ENCODE measurements around the gene GALNT17.
"Not testable (repeated sequence)": the region's sequence is repeated elsewhere in the genome, so short reads cannot be mapped to it uniquely, and the experiment has no call there.

Gene GALNT17

DNA sequence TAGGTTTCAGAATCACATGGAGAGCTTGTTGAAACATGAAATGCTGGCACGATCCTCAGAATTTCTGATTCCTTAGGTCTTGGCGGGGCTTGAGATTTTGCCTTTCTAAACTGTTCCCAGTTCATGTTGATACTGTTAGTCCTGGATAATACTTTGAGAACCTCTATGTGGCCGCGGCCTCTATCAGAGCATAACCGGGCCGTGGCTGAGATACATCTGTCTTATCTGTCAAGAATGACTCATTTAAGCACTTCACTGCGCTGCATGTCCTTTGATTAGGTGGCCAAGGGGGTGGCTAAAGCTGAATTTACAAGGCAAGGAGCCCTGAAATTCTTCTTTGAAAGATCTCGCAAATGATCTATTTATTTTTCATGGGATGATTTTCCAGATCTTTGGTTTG, 66.9 kb downstream of the GALNT17 start:
- Mint-ChIP-seq H3K9me3 (peaks cover 14% of the 10 kb centered on the region), H3K27ac (no peak overlapping the region), H3K4me3 (no peak overlapping the region), H3K4me1 (no peaks in the 10 kb centered on the region), H3K36me3 (no peaks in the 10 kb centered on the region)
- no peak for ATAC-seq
- no peak for DNase-seq (ENCODE audit: low spot score in 2 of 2)

DNA sequence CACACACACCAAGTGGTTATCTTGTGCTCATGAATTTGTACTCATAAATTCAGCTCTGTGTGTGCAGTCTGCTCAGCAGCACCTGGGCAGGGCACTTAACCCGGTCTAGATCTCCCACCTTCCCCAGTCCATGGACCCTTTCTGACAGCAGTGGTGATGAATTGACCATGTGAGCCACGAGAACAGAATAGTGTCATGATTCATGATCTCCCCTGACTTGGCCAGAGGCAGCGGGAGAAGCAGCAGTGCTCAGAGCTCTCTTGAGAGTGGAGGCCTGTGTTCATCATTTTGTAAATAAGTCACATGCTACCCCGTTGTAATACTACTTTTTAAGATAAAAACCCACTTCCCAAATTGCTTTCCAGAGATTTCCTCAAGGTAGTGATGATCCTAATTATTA, 74.2 kb downstream of the GALNT17 start:
- Mint-ChIP-seq H3K4me1 (no peaks in the 10 kb centered on the region), H3K27ac (no peak overlapping the region), H3K36me3 (no peaks in the 10 kb centered on the region), H3K9me3 (peaks cover 3% of the 10 kb centered on the region), H3K4me3 (no peak overlapping the region)
- DNase-seq (ENCODE audit: low spot score in 2 of 2) (no peak), ATAC-seq (no peak)

DNA sequence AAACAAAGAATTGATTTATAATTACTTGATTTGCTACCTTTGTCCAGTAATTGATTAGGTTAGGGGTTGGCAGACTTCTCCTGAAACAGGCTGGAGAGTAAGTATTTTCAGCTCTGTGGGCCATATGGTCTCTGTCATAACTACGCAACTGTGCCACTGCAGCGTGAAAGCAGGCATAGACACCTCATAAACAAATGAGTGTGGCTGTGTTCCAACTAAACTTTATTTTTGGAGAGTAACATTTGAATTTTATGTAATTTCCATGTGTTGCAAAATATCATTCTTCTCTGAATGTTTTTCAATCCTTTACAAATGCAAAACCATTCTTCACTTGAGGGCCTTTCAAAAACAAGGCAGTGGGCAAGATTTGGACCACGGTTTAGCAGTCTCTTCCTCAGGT, 76.9 kb downstream of the GALNT17 start:
- Mint-ChIP-seq H3K4me1 (no peaks in the 10 kb centered on the region), H3K9me3 (peaks cover 6% of the 10 kb centered on the region), H3K4me3 (no peak overlapping the region), H3K36me3 (no peaks in the 10 kb centered on the region), H3K27ac (no peak overlapping the region)
- no peak for ATAC-seq
- no peak for DNase-seq (ENCODE audit: low spot score in 2 of 2)

DNA sequence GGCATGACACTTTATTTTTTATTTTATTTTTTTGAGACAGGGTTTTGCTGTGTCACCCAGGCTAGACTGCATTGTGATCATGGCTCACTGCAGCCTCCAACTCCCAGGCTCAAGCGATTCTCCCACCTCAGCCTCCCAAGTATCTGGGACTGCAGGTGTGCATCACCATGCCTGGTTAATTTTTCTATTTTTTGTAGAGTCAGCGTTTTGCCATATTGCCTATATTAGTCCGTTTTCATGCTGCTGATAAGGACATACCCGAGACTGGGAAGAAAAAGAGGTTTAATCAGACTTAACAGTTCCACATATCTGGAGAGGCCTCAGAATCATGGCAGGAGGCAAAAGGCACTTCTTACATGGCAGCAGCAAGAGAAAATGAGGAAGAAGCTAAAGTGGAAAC, 77.5 kb downstream of the GALNT17 start:
- H3K4me1 Mint-ChIP-seq; ATAC-seq; H3K4me3 Mint-ChIP-seq; H3K27ac Mint-ChIP-seq; H3K36me3 Mint-ChIP-seq; DNase-seq (ENCODE audit: low spot score in 2 of 2); H3K9me3 Mint-ChIP-seq: not testable (repeated sequence)

DNA sequence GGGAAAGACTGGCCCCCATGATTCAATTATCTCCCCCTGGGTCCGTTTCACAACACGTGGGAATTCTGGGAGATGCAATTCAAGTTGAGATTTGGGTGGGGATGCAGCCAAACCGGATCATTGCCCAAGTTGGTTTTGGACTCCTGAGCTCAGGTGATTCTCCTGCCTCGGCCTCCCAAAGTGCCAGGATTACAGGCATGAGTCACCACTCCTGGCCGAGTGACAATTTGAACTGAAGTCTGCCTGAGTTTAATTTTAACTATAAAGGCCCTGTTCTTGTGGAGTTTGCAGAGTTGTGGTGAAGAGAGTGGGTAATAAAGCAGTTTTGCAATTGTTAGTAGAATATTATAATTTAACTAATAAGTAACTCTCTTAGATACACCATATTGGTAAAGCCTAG, 78.3 kb downstream of the GALNT17 start:
- no peak for ATAC-seq
- Mint-ChIP-seq H3K4me3 (no peak overlapping the region), H3K9me3 (peaks cover 4% of the 10 kb centered on the region), H3K36me3 (no peaks in the 10 kb centered on the region), H3K4me1 (no peaks in the 10 kb centered on the region), H3K27ac (no peak overlapping the region)
- DNase-seq (ENCODE audit: low spot score in 2 of 2), result no peak

DNA sequence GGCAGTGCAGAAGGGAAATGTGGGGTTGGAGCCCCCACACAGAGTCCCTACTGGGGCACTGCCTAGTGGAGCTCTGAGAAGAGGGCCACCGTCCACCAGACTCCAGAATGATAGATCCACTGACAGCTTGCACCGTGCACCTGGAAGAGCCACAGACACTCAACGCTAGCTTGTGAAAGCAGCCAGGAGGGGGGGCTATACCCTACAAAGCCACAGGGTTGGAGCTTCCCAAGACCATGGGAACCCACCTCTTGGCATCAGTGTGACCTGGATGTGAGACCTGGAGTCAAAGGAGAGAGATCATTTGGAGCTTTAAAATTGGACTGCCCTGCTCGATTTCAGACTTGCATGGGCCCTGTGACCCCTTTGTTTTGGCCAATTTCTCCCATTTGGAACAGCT, 80.5 kb downstream of the GALNT17 start:
- not testable (repeated sequence) for H3K36me3 Mint-ChIP-seq; H3K27ac Mint-ChIP-seq; H3K4me3 Mint-ChIP-seq; H3K9me3 Mint-ChIP-seq; DNase-seq (ENCODE audit: low spot score in 2 of 2); H3K4me1 Mint-ChIP-seq; ATAC-seq

DNA sequence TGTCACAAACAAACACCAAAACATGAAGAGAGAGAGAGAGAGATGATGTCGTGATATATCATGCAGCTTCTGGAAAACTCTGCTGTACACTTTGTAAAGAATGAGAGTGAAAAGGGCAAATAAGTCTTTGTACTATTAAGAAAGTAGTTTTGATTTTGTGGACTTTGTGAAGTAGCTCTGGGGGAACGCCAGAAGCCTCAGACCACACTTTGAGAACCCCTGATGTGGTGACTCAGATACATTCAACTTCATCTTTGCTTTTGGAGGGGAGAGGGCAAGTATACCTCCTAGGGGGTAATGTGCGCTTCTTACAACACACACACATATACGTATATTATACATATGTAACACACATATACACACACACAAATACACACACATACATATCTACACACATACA, 84.3 kb downstream of the GALNT17 start:
- Mint-ChIP-seq H3K36me3 (no peaks in the 10 kb centered on the region), H3K4me1 (no peaks in the 10 kb centered on the region), H3K4me3 (no peak overlapping the region), H3K27ac (no peak overlapping the region), H3K9me3 (peaks cover 10% of the 10 kb centered on the region)
- DNase-seq (ENCODE audit: low spot score in 2 of 2) (no peak), ATAC-seq (no peak)

DNA sequence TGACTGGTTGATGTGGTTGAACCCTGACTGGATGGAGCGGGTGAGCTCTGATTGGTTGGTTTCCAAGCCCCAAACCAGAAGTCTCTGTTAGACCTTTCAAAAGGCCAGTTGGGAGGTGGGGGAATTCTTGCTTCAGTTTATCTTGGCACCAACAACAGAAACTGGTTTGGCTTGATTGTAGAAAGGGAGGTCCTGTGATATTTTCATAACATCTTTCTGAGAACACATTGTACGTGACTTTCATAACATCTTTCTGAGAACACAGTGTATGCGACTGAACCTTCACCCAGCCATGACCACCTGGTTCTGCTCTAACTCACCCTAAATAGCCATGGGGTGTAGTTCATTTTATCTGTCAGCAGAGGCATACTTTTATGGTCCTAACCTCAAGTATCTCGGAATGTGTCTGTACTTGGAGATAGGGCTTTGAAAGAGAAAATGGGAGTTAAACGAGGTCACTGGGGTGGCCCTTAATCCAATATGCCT, 88.3 kb downstream of the GALNT17 start:
- H3K36me3 Mint-ChIP-seq, result no peaks in the 10 kb centered on the region
- H3K4me1 Mint-ChIP-seq, result no peaks in the 10 kb centered on the region
- no peak overlapping the region for H3K4me3 Mint-ChIP-seq
- no peak overlapping the region for H3K27ac Mint-ChIP-seq
- peaks cover 16% of the 10 kb centered on the region for H3K9me3 Mint-ChIP-seq
- DNase-seq (ENCODE audit: low spot score in 2 of 2), result no peak
- ATAC-seq, result no peak

DNA sequence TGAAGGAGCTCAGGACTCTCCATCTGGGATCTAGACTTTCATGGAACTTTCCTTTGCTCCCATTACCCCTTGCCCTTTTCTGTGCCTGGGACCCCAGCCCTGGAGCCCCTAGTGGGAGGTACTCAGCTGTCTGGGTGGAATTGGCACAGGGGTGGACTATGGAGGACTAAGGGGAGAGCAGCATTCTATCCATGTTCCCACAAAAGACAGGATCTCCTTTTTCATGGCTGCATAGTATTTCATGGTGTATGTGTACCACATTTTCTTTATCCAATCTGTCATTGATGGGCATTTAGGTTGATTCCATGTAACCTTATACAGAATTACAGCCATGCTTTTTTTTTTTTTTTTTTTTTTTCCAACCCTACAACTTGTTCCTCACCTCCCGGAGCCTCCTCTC, 89.1 kb downstream of the GALNT17 start:
- Mint-ChIP-seq H3K4me3 (no peak overlapping the region), H3K27ac (no peak overlapping the region), H3K4me1 (no peaks in the 10 kb centered on the region), H3K9me3 (peaks cover 16% of the 10 kb centered on the region), H3K36me3 (no peaks in the 10 kb centered on the region)
- ATAC-seq (no peak), DNase-seq (ENCODE audit: low spot score in 2 of 2) (no peak)

DNA sequence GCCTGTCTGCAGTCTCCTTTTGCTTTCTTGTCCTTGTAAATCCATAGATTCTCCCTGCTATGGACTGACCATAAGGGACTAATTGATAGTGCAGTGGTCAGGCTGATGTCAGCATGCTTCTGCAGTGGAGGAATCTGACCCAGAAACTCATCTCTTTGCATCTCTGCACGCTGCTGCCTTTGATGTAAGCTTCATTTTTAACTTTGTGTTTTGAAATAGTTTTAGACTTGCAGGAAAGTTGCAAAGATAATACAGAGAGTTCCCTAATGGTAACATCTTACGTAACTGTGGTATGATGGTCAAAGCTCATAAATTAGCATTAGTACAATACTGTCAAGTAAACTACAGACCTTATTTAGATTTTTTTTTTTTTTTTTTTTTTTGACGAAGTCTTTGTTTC, 89.6 kb downstream of the GALNT17 start:
- DNase-seq (ENCODE audit: low spot score in 2 of 2) (no peak), ATAC-seq (no peak)
- H3K27ac Mint-ChIP-seq, result no peak overlapping the region
- H3K9me3 Mint-ChIP-seq, result peaks cover 16% of the 10 kb centered on the region
- H3K4me1 Mint-ChIP-seq, result no peaks in the 10 kb centered on the region
- no peak overlapping the region for H3K4me3 Mint-ChIP-seq
- no peaks in the 10 kb centered on the region for H3K36me3 Mint-ChIP-seq

DNA sequence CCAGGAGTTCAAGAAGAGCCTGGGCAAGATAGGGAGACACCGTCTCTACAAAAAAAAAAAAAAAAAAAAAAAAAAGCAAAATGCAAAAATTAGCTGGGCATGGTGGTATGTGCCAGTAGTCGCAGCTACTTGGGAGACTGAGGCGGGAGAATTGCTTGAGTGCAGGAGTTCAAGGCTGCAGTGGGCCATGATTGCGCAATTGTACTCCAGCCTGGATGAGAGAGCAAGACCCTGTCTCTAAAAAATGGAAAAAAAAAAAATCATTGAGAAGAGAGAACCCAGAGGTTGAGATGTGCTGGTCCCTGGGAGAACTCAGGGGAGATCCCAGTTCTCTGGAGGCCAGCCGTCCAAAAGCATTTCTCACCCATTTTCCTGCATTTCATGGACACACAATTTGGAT, 95.2 kb downstream of the GALNT17 start:
- no peak overlapping the region for H3K4me3 Mint-ChIP-seq
- H3K27ac Mint-ChIP-seq, result no peak overlapping the region
- no peak for DNase-seq (ENCODE audit: low spot score in 2 of 2)
- no peaks in the 10 kb centered on the region for H3K36me3 Mint-ChIP-seq
- ATAC-seq, result no peak
- H3K4me1 Mint-ChIP-seq, result no peaks in the 10 kb centered on the region
- peaks cover 23% of the 10 kb centered on the region for H3K9me3 Mint-ChIP-seq

DNA sequence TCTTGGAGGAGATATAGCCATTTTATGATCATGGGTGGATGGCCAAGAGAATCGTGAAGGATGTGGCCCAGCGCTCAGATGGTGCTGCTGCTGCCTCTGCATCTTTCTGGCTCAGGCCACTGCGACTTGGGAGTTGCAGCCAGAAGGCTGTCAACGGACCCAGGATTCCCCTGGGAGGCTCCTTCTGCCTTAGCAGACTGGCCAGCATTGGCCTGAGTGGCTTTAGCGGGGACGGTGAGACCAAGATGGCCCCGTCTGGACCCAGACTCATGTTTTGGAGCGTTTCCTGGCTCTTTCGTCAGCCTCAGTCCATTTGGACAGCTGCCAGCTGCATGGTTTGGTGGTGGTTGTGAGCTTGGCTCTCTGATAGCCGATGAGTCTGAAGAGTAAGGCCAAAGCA, 97.2 kb downstream of the GALNT17 start:
- Mint-ChIP-seq H3K9me3 (peaks cover 18% of the 10 kb centered on the region), H3K27ac (no peak overlapping the region), H3K36me3 (no peaks in the 10 kb centered on the region), H3K4me1 (no peaks in the 10 kb centered on the region), H3K4me3 (no peak overlapping the region)
- ATAC-seq (no peak), DNase-seq (ENCODE audit: low spot score in 2 of 2) (no peak)

DNA sequence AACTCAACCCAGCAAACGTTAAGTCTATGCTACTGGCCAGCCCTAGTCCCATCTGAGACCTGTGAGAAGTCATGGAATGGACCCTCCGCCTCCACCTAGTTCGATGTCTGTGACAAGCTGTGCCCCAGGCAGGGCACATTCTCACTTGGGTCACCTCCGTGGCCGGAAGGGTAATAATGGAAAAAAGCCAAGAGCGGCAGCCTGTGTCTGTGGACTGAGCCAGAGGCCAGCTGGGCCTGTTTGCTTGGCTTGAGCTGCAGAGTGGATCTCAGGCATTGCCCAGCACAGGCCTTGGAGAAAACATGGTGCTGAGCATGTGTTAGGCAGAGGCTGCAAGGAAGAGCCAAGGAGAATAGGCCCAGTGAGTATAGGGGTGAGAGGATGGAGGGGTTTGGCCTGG, 97.8 kb downstream of the GALNT17 start:
- H3K4me1 Mint-ChIP-seq, result no peaks in the 10 kb centered on the region
- DNase-seq (ENCODE audit: low spot score in 2 of 2), result no peak
- H3K9me3 Mint-ChIP-seq, result peaks cover 18% of the 10 kb centered on the region
- H3K36me3 Mint-ChIP-seq, result no peaks in the 10 kb centered on the region
- no peak overlapping the region for H3K4me3 Mint-ChIP-seq
- peak; percentile 39 for ATAC-seq
- no peak overlapping the region for H3K27ac Mint-ChIP-seq

DNA sequence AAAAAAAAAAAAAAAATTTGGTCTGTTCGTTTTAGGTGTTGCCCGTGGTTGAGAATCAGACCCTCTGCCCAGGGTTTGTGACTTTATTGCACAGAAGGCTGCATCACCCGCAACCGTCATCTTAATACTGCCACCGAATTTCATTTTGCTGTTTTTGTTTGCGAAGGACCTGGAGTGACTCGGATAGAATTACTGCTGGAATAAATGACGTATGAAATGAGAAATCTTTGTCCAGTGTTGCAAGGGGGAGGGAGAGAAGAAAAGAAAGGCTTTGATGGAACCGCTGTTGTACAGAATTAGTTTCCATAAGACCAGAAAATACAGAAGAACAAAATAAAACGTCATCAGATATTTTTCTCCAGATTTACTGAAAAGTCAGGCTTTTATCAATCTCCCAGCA, 103.3 kb downstream of the GALNT17 start:
- no peaks in the 10 kb centered on the region for H3K4me1 Mint-ChIP-seq
- no peak for DNase-seq (ENCODE audit: low spot score in 2 of 2)
- H3K36me3 Mint-ChIP-seq, result no peaks in the 10 kb centered on the region

DNA sequence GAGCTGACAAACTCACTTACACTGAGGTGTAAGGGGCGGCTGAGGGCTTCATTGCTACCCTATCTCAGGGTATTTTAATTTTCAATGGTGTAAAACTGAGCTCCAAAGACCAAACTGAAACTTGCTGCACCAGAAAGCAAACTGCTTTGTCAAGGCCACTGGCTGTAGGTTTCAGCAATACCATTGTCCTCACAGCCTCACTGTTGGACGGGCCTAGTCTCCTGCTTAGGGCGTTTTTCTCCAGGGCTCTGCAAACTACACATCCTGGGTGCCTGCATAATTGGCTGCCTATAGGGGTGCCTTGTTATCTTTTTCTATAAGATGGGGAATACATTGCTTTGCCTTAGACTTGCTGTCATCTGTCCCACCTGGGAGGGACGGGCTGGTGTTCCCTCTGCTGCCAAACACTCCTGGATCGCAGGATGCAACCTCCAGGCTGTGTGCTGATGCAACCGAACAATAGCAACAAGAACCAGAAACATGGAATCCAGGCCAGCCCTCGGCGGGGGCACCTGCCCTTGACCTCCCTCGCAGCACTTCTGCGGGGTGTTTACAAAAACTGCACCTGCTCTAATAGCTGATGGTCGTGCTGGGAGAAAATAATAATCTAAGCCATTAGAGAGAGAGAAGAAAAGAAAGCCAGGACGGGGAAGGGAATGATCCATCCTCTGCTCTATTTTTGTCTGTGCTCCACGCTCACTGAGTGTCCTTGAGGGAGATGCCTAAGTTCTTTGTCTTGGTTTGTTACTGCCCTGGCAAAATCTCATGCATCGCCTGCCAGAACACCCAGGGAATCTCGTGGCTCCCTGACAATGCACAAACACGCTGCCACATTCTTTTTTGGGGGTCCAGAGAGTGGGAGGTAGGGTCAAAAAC, 104.5 kb downstream of the GALNT17 start:
- no peaks in the 10 kb centered on the region for H3K36me3 Mint-ChIP-seq
- H3K9me3 Mint-ChIP-seq, result peaks cover 8% of the 10 kb centered on the region
- ATAC-seq (no peak), DNase-seq (ENCODE audit: low spot score in 2 of 2) (no peak)
- no peaks in the 10 kb centered on the region for H3K4me1 Mint-ChIP-seq
- H3K27ac Mint-ChIP-seq, result no peak overlapping the region
- H3K4me3 Mint-ChIP-seq, result no peak overlapping the region

More for the DNA sequence above, 103.3 kb downstream of the GALNT17 start:
- no peak overlapping the region for H3K27ac Mint-ChIP-seq
- H3K4me3 Mint-ChIP-seq, result no peak overlapping the region
- peaks cover 8% of the 10 kb centered on the region for H3K9me3 Mint-ChIP-seq
- ATAC-seq, result no peak

DNA sequence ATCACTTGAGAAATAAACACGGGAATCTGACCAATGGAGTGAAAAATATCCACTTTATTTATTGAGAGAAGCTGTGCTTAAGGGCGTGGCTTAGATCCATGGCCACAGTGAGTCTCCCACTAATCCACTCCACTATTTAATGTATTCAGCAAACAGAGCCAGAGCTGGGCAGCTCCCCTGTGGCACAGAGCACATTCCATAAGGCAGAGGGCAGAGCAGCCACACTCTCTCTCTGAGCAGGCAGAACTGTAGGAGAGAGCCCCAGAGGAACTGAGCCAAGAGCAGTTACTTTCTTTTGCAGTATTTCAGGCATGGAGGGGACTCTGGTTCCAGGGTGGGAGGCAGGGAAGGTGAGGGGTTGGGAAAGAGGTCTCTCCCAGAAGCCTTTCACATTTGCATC, 106.0 kb downstream of the GALNT17 start:
- H3K27ac Mint-ChIP-seq, result no peak overlapping the region
- ATAC-seq, result no peak
- H3K9me3 Mint-ChIP-seq, result peaks cover 2% of the 10 kb centered on the region
- no peak overlapping the region for H3K4me3 Mint-ChIP-seq
- no peak for DNase-seq (ENCODE audit: low spot score in 2 of 2)
- H3K4me1 Mint-ChIP-seq, result no peaks in the 10 kb centered on the region
- no peaks in the 10 kb centered on the region for H3K36me3 Mint-ChIP-seq

All from stimulated activated effector memory CD8-positive, alpha-beta T cell treated with anti-CD3 and anti-CD28 coated beads, Interleukin-12 subunit alpha, Interleukin-12 subunit beta, amount 100 ng/mL, for 72 hours (primary cell).